GM18519 (cell line): ENCODE results near the gene RMI2.

Experiments used
- ATAC-seq: cut with Tn5 transposase; IDR thresholded peaks from one replicate; pipeline ENCODE4 v1.9.1; 2021; ENCODE audit warnings: mild to moderate bottlenecking, moderate library complexity; ENCODE audit not compliant: unreplicated experiment, low FRiP score

Gene RMI2

DNA sequence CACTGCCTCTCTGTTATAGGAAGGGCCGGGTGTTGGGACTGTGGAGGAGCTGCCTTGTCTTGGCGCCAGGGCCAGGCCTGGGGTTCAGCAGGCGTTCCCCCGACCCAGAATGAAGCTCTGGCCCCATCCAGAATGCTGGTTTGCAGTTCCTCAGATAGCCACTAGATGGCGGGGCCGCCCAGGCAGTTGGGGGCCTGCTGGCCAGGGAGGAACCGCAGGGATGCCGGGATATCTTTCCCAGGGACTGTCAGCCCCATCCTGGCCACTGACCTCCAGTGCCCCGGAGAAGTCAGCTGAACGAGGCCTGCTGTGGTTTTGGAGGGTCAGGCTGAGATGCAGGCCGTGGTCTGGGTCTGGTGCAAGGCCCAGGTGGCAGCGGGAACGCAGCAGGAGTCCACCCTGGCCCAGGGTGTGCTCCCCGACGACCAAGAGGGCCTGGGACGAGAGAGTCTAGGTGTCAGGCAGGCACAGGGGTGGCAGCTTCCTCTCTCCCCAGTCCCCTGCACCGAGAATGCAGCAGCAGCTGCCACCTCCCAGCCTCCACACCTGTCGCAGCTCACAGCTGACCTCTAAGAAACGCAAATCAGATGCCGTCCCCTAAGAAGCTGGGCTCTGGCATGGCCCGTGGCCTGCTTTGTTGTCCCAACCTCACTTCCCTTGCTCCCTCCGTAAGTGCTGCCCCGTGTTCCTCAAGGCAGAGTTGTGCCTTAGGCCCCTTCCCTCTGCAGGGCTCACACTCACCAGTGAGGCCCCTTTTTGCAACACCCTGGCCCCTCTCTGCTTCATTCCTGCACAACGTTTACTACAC lies 51.2 kb downstream of the RMI2 start:
- no peak for ATAC-seq

DNA sequence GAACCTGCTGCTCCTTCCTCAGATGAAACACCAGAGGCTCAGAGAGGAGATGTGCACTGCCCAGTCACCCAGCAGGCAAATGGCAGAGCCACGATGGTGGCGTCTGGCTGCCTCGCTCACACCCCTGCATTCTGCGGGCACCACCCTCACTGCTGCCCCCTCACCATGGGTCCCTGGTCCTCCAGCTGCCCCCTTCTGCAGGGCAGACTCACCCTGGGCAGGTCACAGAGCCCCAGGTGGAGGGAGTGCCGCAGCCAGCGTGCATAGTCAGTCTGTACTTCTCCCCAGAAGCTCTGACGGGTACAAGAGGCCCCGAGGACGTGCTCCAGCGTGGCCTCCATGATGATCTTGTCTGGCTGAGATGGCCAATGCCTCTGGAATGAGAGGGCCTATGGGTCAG lies 52.9 kb downstream of the RMI2 start:
- no peak for ATAC-seq

DNA sequence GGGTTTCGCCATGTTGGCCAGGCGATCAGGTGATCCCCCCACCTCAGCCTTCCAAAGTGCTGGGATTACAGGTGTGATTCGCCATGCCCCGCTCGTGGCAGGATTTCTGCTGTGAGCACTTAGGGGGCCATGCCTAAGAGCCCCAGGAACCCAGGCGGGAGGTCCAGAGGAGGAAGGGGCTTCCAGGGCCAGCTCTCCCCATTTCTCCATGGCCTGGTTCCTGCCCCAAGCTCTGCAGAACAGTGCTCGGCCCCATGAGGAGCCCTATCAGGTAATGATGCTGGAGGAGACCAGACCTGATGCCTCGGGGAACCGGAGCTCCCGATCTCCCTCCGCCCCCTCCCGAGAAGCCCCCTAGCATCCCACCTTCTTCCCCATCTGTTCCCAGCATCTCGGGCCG lies 53.6 kb downstream of the RMI2 start:
- no peak for ATAC-seq

DNA sequence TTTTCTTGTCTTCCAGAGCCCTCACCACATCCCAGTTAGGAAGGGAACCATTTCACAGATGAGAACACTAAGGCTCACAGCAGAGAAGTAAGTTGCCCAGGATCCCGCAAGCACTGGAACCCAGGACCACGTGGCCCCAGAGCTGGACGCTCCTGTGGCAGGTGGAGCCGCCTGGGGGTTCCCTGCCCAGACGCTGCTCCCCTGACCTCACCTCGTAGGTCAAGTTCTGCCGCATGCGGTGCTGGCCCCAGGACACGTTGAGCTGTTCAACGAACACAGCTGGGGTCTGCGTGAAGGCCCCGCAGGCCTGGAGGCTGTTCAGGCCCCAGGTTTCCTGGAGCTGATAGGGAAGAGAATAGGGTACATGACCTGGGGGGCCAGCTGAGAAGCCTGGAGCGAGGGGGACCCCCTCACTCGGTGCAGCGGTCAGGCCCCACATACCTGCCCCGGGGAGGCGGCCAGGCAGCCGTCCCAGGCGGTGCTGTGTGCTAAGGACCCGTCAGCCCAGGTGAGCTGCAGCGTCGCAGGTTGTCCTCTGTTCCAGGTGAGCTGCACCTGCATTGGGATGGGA lies 54.1 kb downstream of the RMI2 start:
- no peak for ATAC-seq

DNA sequence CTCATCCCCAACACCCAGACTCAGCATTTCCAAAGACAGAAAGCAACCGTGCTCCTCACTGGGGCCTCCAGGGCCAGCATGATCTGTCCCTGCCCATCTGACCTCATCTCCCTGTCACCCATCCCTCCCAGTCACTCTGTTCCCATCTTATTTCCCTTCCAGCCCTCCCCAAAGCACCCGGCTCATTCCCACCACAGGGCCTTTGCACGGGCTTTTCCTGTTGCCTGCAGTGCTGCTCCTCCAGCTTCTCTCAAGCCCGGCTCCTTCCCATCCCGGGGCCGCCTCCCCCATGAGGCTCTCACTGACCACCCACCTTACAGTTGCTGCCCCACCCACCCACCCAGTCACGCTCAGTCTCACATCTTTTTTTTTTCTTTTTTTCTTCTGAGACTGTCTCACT lies 54.8 kb downstream of the RMI2 start:
- no peak for ATAC-seq
